SK-N-SH (cell line): ENCODE measurements around the gene MYOM3. TPM values are rescaled to one million over a fixed set of nuclear protein-coding genes. Genes with fewer than 3 reads are reported as not detected.

Experiments
- CTCF ChIA-PET: fragments of 300-600, 350-600 bp; formaldehyde crosslinking; extraction: SDS; loops from one replicate; lab custom pipeline; 2021; lab: Yijun Ruan, JAX
- POLR2A ChIA-PET: fragments of 350-600 bp; sonication (Branson Sonifier 250); formaldehyde crosslinking; extraction: SDS; loops from one replicate; lab custom pipeline; 2020; ENCODE audit warnings: antibody characterized with exemption, inconsistent platforms; lab: Yijun Ruan, JAX
- DNase-seq: peaks from one replicate; pipeline ENCODE4 v3.0.0; 2012
- H2AFZ ChIP-seq: fragments of 200-600 bp; sonication (generic); 2 replicates; pipeline ENCODE4 v1.8.1; 2016; ENCODE audit warnings: antibody characterized with exemption, mild to moderate bottlenecking, low read depth
- H3F3A ChIP-seq: fragments of 200-600 bp; sonication (generic); replicated peaks from 2 replicates; pipeline ENCODE3; 2016; ENCODE audit warnings: antibody characterized with exemption, mild to moderate bottlenecking; ENCODE audit not compliant: insufficient read depth
- H3K27ac ChIP-seq, 2 experiments: fragments of 200-500 bp in 1 of 2; fragments of 200-600 bp in 1 of 2; sonication (Bioruptor generic) in 1 of 2; sonication (generic), shearing (Covaris generic) in 1 of 2; 2 replicates each; pipeline versions ENCODE4 v1.5.1 to v1.6.1; 2014 to 2016; ENCODE audit warnings: low read depth in 2 of 2, inconsistent platforms in 1 of 2, low read length in 1 of 2, mild to moderate bottlenecking in 1 of 2, mixed read lengths in 1 of 2
- H3K27me3 ChIP-seq: fragments of 200-600 bp; sonication (generic), shearing (Covaris generic); 2 replicates; pipeline ENCODE4 v1.6.1; 2016; ENCODE audit warnings: mixed run types; ENCODE audit not compliant: insufficient read depth
- H3K36me3 ChIP-seq, 2 experiments: fragments of 200-500 bp in 1 of 2; fragments of 200-600 bp in 1 of 2; sonication (Bioruptor generic) in 1 of 2; sonication (generic) in 1 of 2; replicated peaks in 1 of 2; 2 replicates each; pipeline versions ENCODE3 to v1.5.1; 2014 to 2016; ENCODE audit warnings: low read length in 1 of 2, mild to moderate bottlenecking in 1 of 2; ENCODE audit not compliant: insufficient read depth in 2 of 2, control insufficient read depth in 1 of 2
- H3K4me1 ChIP-seq, 2 experiments: fragments of 200-500 bp in 1 of 2; fragments of 200-600 bp in 1 of 2; sonication (Bioruptor generic) in 1 of 2; sonication (generic), shearing (Covaris generic) in 1 of 2; 2 replicates each; pipeline versions ENCODE4 v1.5.1 to v1.6.1; 2014 to 2016; ENCODE audit warnings: low read depth in 1 of 2, low read length in 1 of 2, mixed run types in 1 of 2; ENCODE audit not compliant: insufficient read depth in 2 of 2, control insufficient read depth in 1 of 2
- H3K4me2 ChIP-seq: fragments of 200-600 bp; sonication (generic), shearing (Covaris generic); 2 replicates; pipeline ENCODE4 v1.6.1; 2017; ENCODE audit warnings: mixed run types
- H3K4me3 ChIP-seq, 2 experiments: fragments of 200-500 bp in 1 of 2; fragments of 200-600 bp in 1 of 2; sonication (Bioruptor generic) in 1 of 2; sonication (generic), shearing (Covaris generic) in 1 of 2; 2 replicates each; pipeline versions ENCODE4 v1.5.1 to v1.8.1; 2014 to 2016; ENCODE audit warnings: low read depth in 2 of 2, inconsistent platforms in 1 of 2, low read length in 1 of 2, mild to moderate bottlenecking in 1 of 2, mixed read lengths in 1 of 2, moderate library complexity in 1 of 2
- H3K79me2 ChIP-seq: fragments of 200-600 bp; sonication (generic); 2 replicates; pipeline ENCODE4 v1.8.1; 2017; ENCODE audit warnings: mild to moderate bottlenecking; ENCODE audit not compliant: insufficient read depth
- H3K9ac ChIP-seq: fragments of 200-600 bp; sonication (generic); 2 replicates; pipeline ENCODE4 v1.6.1; 2017; ENCODE audit warnings: mixed run types
- H3K9me2 ChIP-seq: fragments of 200-600 bp; sonication (generic); 2 replicates; pipeline ENCODE4 v1.6.1; 2017; ENCODE audit warnings: mixed run types
- H3K9me3 ChIP-seq: fragments of 200-600 bp; sonication (generic); 2 replicates; pipeline ENCODE4 v1.6.1; 2017; ENCODE audit warnings: mixed run types, mild to moderate bottlenecking, moderate library complexity
- H4K20me1 ChIP-seq: fragments of 200-600 bp; sonication (generic); 2 replicates; pipeline ENCODE4 v1.6.1; 2017; ENCODE audit warnings: mild to moderate bottlenecking, mixed run types; ENCODE audit not compliant: insufficient read depth
- EP300 ChIP-seq, 2 experiments: IDR thresholded peaks; 2 replicates each; pipeline versions ENCODE4 v1.4.0 to v1.6.1; 2012; ENCODE audit warnings: borderline replicate concordance in 1 of 2, low read depth in 1 of 2, low read length in 1 of 2
- EZH2phosphoT487 ChIP-seq: fragments of 200-600 bp; sonication (generic); IDR thresholded peaks from 2 replicates; pipeline ENCODE4 v1.6.1; 2017; ENCODE audit warnings: low read depth, mixed run types, mild to moderate bottlenecking, antibody characterized with exemption, moderate library complexity, borderline replicate concordance
- FOSL2 ChIP-seq: IDR thresholded peaks from 2 replicates; pipeline ENCODE4 v1.4.0; 2012; ENCODE audit warnings: low read depth, mild to moderate bottlenecking, moderate library complexity, borderline replicate concordance
- GATA2 ChIP-seq: sonication (generic); formaldehyde crosslinking; IDR thresholded peaks from 2 replicates; pipeline ENCODE4 v1.5.0; 2020; ENCODE audit warnings: mild to moderate bottlenecking, missing genetic modification reagents
- MAX ChIP-seq: IDR thresholded peaks from 2 replicates; pipeline ENCODE4 v1.4.0; 2012; ENCODE audit warnings: low read depth
- RFX5 ChIP-seq: IDR thresholded peaks from 2 replicates; pipeline ENCODE4 v1.6.1; 2012; ENCODE audit warnings: mild to moderate bottlenecking, improper control_type of control experiment, low read length
- SIN3A ChIP-seq: IDR thresholded peaks from 2 replicates; pipeline ENCODE4 v1.6.1; 2012; ENCODE audit warnings: low read depth, mild to moderate bottlenecking, low read length, moderate library complexity, borderline replicate concordance
- TEAD4 ChIP-seq: IDR thresholded peaks from 2 replicates; pipeline ENCODE4 v1.4.0; 2012; ENCODE audit warnings: mild to moderate bottlenecking, borderline replicate concordance; ENCODE audit not compliant: insufficient read depth
- ZBTB33 ChIP-seq: IDR thresholded peaks from 2 replicates; pipeline ENCODE4 v1.4.0; 2012; ENCODE audit warnings: low read depth, borderline replicate concordance
- WGBS: methylation state at CpG from one replicate; pipeline ENCODE4 v1.1.6; 2017; ENCODE audit warnings: low lambda C conversion rate; 5-methylcytosine and 5-hydroxymethylcytosine counted together
- polyA plus RNA-seq, 3 experiments: library from polyadenylated mRNA; depleted of rRNA; stranded (reverse); fragments of >200 nt; gene quantifications; 2 replicates each; pipeline ENCODE4 v1.2.3, GENCODE V29; 2012

Gene MYOM3
- polyA plus RNA-seq, 1 of the 3 experiments (the other 2 are of a cell fraction) = 0.02 TPM

DNA sequence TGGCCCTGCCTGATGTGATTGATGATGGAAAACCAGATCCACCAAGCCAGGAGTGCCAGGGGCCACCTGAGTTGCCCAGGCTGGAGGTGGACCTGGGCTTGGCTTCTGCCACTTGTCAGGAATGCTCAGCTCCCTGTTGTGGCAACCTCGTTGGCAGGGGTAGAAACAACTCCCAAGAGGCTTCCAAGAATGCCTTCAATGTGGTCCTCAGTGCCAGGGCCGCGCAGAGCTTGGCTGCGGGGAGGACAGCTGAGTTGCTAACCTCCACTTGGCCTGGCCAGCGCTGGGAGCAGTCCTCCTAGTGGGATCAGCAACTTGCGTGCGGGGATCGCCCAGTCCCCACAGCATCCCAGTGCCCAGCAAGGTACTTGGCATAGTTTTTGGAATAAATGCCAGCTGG lies 9.0 kb downstream of the MYOM3 start (continued):
- TF ChIP-seq MAX (no peak), RFX5 (no peak)

DNA sequence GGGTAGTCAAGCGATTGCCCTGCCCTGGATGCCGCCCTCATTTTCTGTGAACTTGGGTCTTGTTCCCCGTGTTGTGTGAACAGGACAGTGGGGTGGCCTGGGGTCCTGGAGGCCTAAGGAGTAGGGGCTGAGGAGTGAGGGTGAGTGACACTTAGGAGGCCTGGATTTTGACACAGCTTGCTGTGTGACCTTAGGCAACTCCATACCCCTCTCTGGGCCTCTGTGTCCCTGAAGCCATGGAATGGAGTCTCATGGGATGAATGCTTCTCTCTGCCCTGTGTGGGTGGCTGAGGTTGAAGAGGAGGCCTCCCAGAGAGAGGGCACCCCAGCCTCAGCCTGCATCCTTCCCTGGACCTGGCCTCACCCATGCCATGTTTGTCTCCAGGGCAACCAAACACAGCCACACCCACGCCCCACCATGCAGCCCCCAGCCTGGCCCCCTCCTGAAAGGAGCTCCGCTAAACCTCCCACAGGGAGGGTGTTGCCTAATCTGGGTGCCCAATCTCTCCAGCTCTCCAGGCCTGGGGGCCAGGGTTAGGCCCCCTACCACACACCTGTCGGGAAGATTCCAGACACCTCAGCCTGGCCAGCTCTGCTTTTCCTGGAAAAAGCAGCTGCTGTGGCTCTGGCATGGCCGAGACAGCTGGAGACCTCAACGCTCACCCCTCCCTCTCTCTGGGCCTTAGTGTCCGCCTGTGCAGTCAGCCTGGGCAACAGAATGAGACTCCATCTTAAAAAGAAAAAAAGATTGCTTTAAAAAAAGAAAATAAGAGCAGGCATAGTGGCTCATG lies 9.9 kb downstream of the MYOM3 start:
- H3K4me3 ChIP-seq = no peak overlapping the region
- ChIA-PET POLR2A (interaction anchor here (0.6 to 1.4 kb wide), 2 partner anchors 9 to 195 kb away, joined by 3 to 7 read pairs; partner anchors contain the start of gene MYOM3), CTCF (interaction anchor here (1.0 to 3.5 kb wide), 4 partner anchors 10 to 289 kb away, joined by 5 to 19 read pairs (median 6); partner anchors contain the start of gene MYOM3)
- no peak overlapping the region for H2AFZ ChIP-seq
- peaks cover 0 to 18% of the 10 kb centered on the region in 2 experiments; a peak in 1 of 4 replicates for H3K4me1 ChIP-seq
- H3K79me2 ChIP-seq = no peaks in the 10 kb centered on the region
- H3K27me3 ChIP-seq = no peaks in the 10 kb centered on the region
- H3K27ac ChIP-seq = no peak overlapping the region
- H3F3A ChIP-seq = peaks cover 3% of the 10 kb centered on the region
- no peaks in the 10 kb centered on the region for H4K20me1 ChIP-seq
- no peak for TF ChIP-seq EZH2phosphoT487
- TF ChIP-seq SIN3A = no peak
- peak in 1 of 2 experiments; percentile 27; a peak in 1 of 4 replicates for TF ChIP-seq EP300 (IDR thresholded peaks at IDR 0.05; ENCODE audit: borderline replicate concordance in 1 of 2, low read depth in 1 of 2, low read length in 1 of 2)
- no peak for TF ChIP-seq FOSL2
- no peak for TF ChIP-seq TEAD4
- TF ChIP-seq GATA2 = 0 out of 2 replicates have a peak, but pooled peaks have one; percentile 19
- no peak for TF ChIP-seq ZBTB33
- no peak overlapping the region for H3K4me2 ChIP-seq
- H3K9ac ChIP-seq = no peak overlapping the region
- WGBS = 82% methylated on average over 9 of the region's 9 CpGs
- no peaks in the 10 kb centered on the region for H3K9me2 ChIP-seq
- no peaks in the 10 kb centered on the region for H3K36me3 ChIP-seq
- peak; percentile 49 for DNase-seq
- no peaks in the 10 kb centered on the region for H3K9me3 ChIP-seq
